ENCODE results near the gene NEK1. TPM values are rescaled to one million over a fixed set of nuclear protein-coding genes. Genes with fewer than 3 reads are reported as not detected.

Gene NEK1
- total RNA-seq, 2 donors from 2014 or later, result 8.0 to 24.0 TPM

GRCh38 chr4:169593050-169593560, 19.3 kb downstream of the NEK1 start:
- Histone ChIP-seq H3K9me3 (no peaks in the 10 kb centered on the region), H3K27me3 (replicated peaks; ENCODE audit: insufficient read depth) (no peaks in the 10 kb centered on the region), H3K4me1 (ENCODE audit: control insufficient read depth in 1 of 2, low read depth in 2 of 2) (no peaks in the 10 kb centered on the region), H3K4me3 (no peak overlapping the region), H3K36me3 (peaks cover 6% of the 10 kb centered on the region), H3K27ac (no peak overlapping the region)
- ATAC-seq (ENCODE audit: insufficient number of reproducible peaks, low FRiP score, low read depth) (no peak), DNase-seq (ENCODE audit: low spot score) (no peak)
- TF ChIP-seq, protein P1, sequence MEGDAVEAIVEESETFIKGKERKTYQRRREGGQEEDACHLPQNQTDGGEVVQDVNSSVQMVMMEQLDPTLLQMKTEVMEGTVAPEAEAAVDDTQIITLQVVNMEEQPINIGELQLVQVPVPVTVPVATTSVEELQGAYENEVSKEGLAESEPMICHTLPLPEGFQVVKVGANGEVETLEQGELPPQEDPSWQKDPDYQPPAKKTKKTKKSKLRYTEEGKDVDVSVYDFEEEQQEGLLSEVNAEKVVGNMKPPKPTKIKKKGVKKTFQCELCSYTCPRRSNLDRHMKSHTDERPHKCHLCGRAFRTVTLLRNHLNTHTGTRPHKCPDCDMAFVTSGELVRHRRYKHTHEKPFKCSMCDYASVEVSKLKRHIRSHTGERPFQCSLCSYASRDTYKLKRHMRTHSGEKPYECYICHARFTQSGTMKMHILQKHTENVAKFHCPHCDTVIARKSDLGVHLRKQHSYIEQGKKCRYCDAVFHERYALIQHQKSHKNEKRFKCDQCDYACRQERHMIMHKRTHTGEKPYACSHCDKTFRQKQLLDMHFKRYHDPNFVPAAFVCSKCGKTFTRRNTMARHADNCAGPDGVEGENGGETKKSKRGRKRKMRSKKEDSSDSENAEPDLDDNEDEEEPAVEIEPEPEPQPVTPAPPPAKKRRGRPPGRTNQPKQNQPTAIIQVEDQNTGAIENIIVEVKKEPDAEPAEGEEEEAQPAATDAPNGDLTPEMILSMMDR (IDR thresholded peaks at IDR 0.05), result no peak

DNA sequence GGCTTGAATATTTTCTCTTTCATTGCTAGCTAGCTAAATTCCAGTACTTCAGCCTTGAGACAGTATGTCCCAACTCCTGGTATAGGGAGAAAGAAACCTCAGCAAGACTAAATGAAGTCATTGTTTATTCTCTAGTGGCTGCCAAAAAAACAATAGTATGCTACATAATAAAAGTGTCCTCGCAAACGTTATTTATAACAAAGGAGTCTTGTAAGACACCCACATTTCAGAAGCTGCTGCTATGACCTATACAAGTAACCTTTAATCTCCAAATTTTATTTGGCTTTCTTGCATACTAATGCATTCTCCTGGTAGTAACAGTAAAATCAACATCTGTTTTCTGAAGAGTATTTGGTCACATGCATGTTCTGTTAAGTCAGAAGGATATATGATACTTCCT, 28.8 kb downstream of the NEK1 start:
- ATAC-seq (ENCODE audit: insufficient number of reproducible peaks, low FRiP score, low read depth), result no peak
- H3K4me1 ChIP-seq (ENCODE audit: control insufficient read depth in 1 of 2, low read depth in 2 of 2), result no peaks in the 10 kb centered on the region
- H3K27me3 ChIP-seq (replicated peaks; ENCODE audit: insufficient read depth), result no peaks in the 10 kb centered on the region
- H3K27ac ChIP-seq, result no peak overlapping the region
- H3K36me3 ChIP-seq, result peaks cover 21% of the 10 kb centered on the region
- no peak for DNase-seq (ENCODE audit: low spot score)
- no peaks in the 10 kb centered on the region for H3K9me3 ChIP-seq
- H3K4me3 ChIP-seq, result no peak overlapping the region
- TF ChIP-seq, protein P1 (IDR thresholded peaks at IDR 0.05), result no peak

- H3K27me3 ChIP-seq (replicated peaks; ENCODE audit: insufficient read depth), result no peaks in the 10 kb centered on the region
- peaks cover 18% of the 10 kb centered on the region for H3K36me3 ChIP-seq
- ATAC-seq (ENCODE audit: insufficient number of reproducible peaks, low FRiP score, low read depth) (no peak), DNase-seq (ENCODE audit: low spot score) (no peak)
- no peaks in the 10 kb centered on the region for H3K4me1 ChIP-seq (ENCODE audit: control insufficient read depth in 1 of 2, low read depth in 2 of 2)
- H3K4me3 ChIP-seq, result no peak overlapping the region
- TF ChIP-seq, protein P1 (IDR thresholded peaks at IDR 0.05), result no peak
- no peak overlapping the region for H3K27ac ChIP-seq
- no peaks in the 10 kb centered on the region for H3K9me3 ChIP-seq
These were observed 29.7 kb downstream of the NEK1 start for GRCh38 chr4:169582706-169583105.

GRCh38 chr4:169582203-169582602, 30.2 kb downstream of the NEK1 start:
- DNase-seq (ENCODE audit: low spot score) (no peak), ATAC-seq (ENCODE audit: insufficient number of reproducible peaks, low FRiP score, low read depth) (no peak)
- no peaks in the 10 kb centered on the region for H3K4me1 ChIP-seq (ENCODE audit: control insufficient read depth in 1 of 2, low read depth in 2 of 2)
- peaks cover 18% of the 10 kb centered on the region for H3K36me3 ChIP-seq
- H3K9me3 ChIP-seq, result no peaks in the 10 kb centered on the region
- TF ChIP-seq, protein P1 (IDR thresholded peaks at IDR 0.05), result no peak
- no peaks in the 10 kb centered on the region for H3K27me3 ChIP-seq (replicated peaks; ENCODE audit: insufficient read depth)
- H3K4me3 ChIP-seq, result no peak overlapping the region
- no peak overlapping the region for H3K27ac ChIP-seq

DNA sequence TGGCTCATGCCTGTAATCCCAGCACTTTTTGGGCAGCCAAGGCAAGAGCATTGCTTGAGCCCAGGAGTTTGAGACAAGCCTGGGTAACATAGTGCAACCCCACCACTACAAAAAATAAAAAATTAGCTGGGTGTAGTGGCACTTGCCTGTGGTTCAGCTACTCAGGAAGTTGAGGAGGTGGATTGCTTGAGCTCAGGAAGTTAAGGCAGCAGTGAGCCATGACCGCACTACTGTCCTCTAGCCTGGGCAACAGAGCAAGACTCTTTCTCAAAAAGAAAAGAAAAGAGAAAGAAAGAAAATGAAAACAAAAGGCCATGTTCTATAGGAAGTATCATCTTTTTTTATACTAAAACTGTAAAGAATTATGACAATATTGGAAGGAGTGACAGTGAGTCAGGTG, 38.5 kb downstream of the NEK1 start:
- TF ChIP-seq, protein P1 (IDR thresholded peaks at IDR 0.05), result no peak
- H3K36me3 ChIP-seq, result peaks cover 12% of the 10 kb centered on the region
- H3K4me3 ChIP-seq, result no peak overlapping the region
- H3K9me3 ChIP-seq, result no peaks in the 10 kb centered on the region
- no peaks in the 10 kb centered on the region for H3K4me1 ChIP-seq (ENCODE audit: control insufficient read depth in 1 of 2, low read depth in 2 of 2)
- H3K27me3 ChIP-seq (replicated peaks; ENCODE audit: insufficient read depth), result no peaks in the 10 kb centered on the region
- ATAC-seq (ENCODE audit: insufficient number of reproducible peaks, low FRiP score, low read depth), result no peak
- H3K27ac ChIP-seq, result no peak overlapping the region
- no peak for DNase-seq (ENCODE audit: low spot score)
